Activated naive CD4-positive, alpha-beta T cell treated with anti-CD3 and anti-CD28 coated beads, Interleukin-2, amount 50 U/mL, for 72 hours (primary cell): ENCODE results near the gene FBXO30. TPM values are rescaled to one million over a fixed set of nuclear protein-coding genes. Genes with fewer than 3 reads are reported as not detected.

Source experiments
- ATAC-seq, 2 donors: fragments of 150-1000 bp; cut with Tn5 transposase; 2 replicates each; pipeline ENCODE4 v1.10.0; 2021; ENCODE audit warnings: mild to moderate bottlenecking in 2 of 2, moderate library complexity in 2 of 2
- DNase-seq, 2 donors: peaks; one replicate each; pipeline ENCODE4 v3.0.0; 2021 to 2022; ENCODE audit warnings: low spot score in 2 of 2
- H3K27ac Mint-ChIP-seq, 2 donors: one replicate each; pipeline ENCODE4 v1.8.0; 2022; ENCODE audit warnings: mild to moderate bottlenecking in 2 of 2, mixed read lengths in 2 of 2
- H3K36me3 Mint-ChIP-seq, 2 donors: one replicate each; pipeline ENCODE4 v1.8.0; 2022; ENCODE audit warnings: mixed read lengths in 2 of 2
- H3K9me3 Mint-ChIP-seq, 2 donors: one replicate each; pipeline ENCODE4 v1.8.0; 2022; ENCODE audit warnings: mixed read lengths in 2 of 2
- total RNA-seq, 2 donors: library from RNA; stranded (reverse); gene quantifications; one replicate each; pipeline ENCODE4 v1.2.3, GENCODE V29; 2022

FBXO30 gene
- 1 to 10 TPM; 2.1 to 5.6 TPM for total RNA-seq

GRCh38 chr6:145814501-145815308 lies at the start of gene FBXO30:
FBXO30 (minus strand) TSS chr6:145814795; CDS start chr6:145806405, 8,390 bp downstream.
- ATAC-seq (peak; percentile 89 to 93), DNase-seq (peak; percentile 84 to 88)
- Mint-ChIP-seq H3K9me3 (no peaks in the 10 kb centered on the region), H3K27ac (peak within 1 kb of the TSS; percentile 93), H3K36me3 (peaks cover 6 to 10% of the 10 kb centered on the region in 2 donors)

- Mint-ChIP-seq H3K9me3 (peaks cover 0 to 21% of the 10 kb centered on the region in 2 donors), H3K27ac (no peak overlapping the region), H3K36me3 (peaks cover 16 to 26% of the 10 kb centered on the region in 2 donors)
- no peak for DNase-seq
- ATAC-seq = no peak
Observed at GRCh38 chr6:145863988-145864616, 49.5 kb upstream of the FBXO30 start.

GRCh38 chr6:145863366-145863765 lies 48.8 kb upstream of the FBXO30 start:
- ATAC-seq (no peak), DNase-seq (no peak)
- Mint-ChIP-seq H3K9me3 (peaks cover 0 to 21% of the 10 kb centered on the region in 2 donors), H3K36me3 (peaks cover 16 to 26% of the 10 kb centered on the region in 2 donors), H3K27ac (no peak overlapping the region)

- Mint-ChIP-seq H3K9me3 (peaks cover 0 to 14% of the 10 kb centered on the region in 2 donors), H3K36me3 (peaks cover 16 to 21% of the 10 kb centered on the region in 2 donors), H3K27ac (no peak overlapping the region)
- ATAC-seq = no peak
- DNase-seq = no peak
Observed at GRCh38 chr6:145860562-145860961, 46.0 kb upstream of the FBXO30 start.

GRCh38 chr6:145850671-145851070 lies 36.1 kb upstream of the FBXO30 start:
- Mint-ChIP-seq H3K36me3 (no peaks in the 10 kb centered on the region), H3K9me3 (no peaks in the 10 kb centered on the region), H3K27ac (no peak overlapping the region)
- DNase-seq = no peak
- no peak for ATAC-seq

- Mint-ChIP-seq H3K36me3 (no peaks in the 10 kb centered on the region), H3K27ac (no peak overlapping the region)
Observed at GRCh38 chr6:145848541-145848940, 33.9 kb upstream of the FBXO30 start.

GRCh38 chr6:145845557-145845956 lies 31.0 kb upstream of the FBXO30 start:
- ATAC-seq = no peak
- no peaks in the 10 kb centered on the region for H3K36me3 Mint-ChIP-seq
- no peaks in the 10 kb centered on the region for H3K9me3 Mint-ChIP-seq
- no peak overlapping the region for H3K27ac Mint-ChIP-seq
- no peak for DNase-seq

More at GRCh38 chr6:145848541-145848940, 33.9 kb upstream of the FBXO30 start:
- no peak for ATAC-seq
- no peak for DNase-seq
- H3K9me3 Mint-ChIP-seq = no peaks in the 10 kb centered on the region

- H3K27ac Mint-ChIP-seq = no peak overlapping the region
- ATAC-seq (no peak), DNase-seq (no peak)
- H3K9me3 Mint-ChIP-seq = no peaks in the 10 kb centered on the region
- no peaks in the 10 kb centered on the region for H3K36me3 Mint-ChIP-seq
Observed at GRCh38 chr6:145844933-145845540, 30.4 kb upstream of the FBXO30 start.

- H3K9me3 Mint-ChIP-seq = no peaks in the 10 kb centered on the region
- no peak overlapping the region for H3K27ac Mint-ChIP-seq
- DNase-seq (no peak), ATAC-seq (no peak)
- H3K36me3 Mint-ChIP-seq = no peaks in the 10 kb centered on the region
Observed at GRCh38 chr6:145842693-145843546, 28.3 kb upstream of the FBXO30 start.

- no peaks in the 10 kb centered on the region for H3K36me3 Mint-ChIP-seq
- ATAC-seq = no peak
Observed at GRCh38 chr6:145841668-145842067, 27.1 kb upstream of the FBXO30 start.

GRCh38 chr6:145839653-145840052 lies 25.1 kb upstream of the FBXO30 start:
- DNase-seq = no peak
- Mint-ChIP-seq H3K36me3 (no peaks in the 10 kb centered on the region), H3K9me3 (no peaks in the 10 kb centered on the region), H3K27ac (no peak overlapping the region)
- ATAC-seq = peak; percentile 28 to 38

More at GRCh38 chr6:145841668-145842067, 27.1 kb upstream of the FBXO30 start:
- no peaks in the 10 kb centered on the region for H3K9me3 Mint-ChIP-seq
- DNase-seq = no peak
- H3K27ac Mint-ChIP-seq = no peak overlapping the region

GRCh38 chr6:145838305-145838704 lies 23.7 kb upstream of the FBXO30 start:
- DNase-seq = no peak
- Mint-ChIP-seq H3K36me3 (no peaks in the 10 kb centered on the region), H3K27ac (no peak overlapping the region), H3K9me3 (no peaks in the 10 kb centered on the region)
- ATAC-seq = no peak

- H3K27ac Mint-ChIP-seq = no peak overlapping the region
- peaks cover 0 to 3% of the 10 kb centered on the region in 2 donors for H3K36me3 Mint-ChIP-seq
- no peak for DNase-seq
- no peaks in the 10 kb centered on the region for H3K9me3 Mint-ChIP-seq
- ATAC-seq = no peak
Observed at GRCh38 chr6:145836772-145837171, 22.2 kb upstream of the FBXO30 start.

GRCh38 chr6:145836170-145836569 lies 21.6 kb upstream of the FBXO30 start:
- ATAC-seq (peak; percentile 75 to 76), DNase-seq (no peak)
- Mint-ChIP-seq H3K36me3 (peaks cover 0 to 5% of the 10 kb centered on the region in 2 donors), H3K9me3 (no peaks in the 10 kb centered on the region), H3K27ac (no peak overlapping the region)

GRCh38 chr6:145830612-145831011 lies 16.0 kb upstream of the FBXO30 start:
- DNase-seq (no peak), ATAC-seq (no peak)
- no peak overlapping the region for H3K27ac Mint-ChIP-seq
- peaks cover 0 to 5% of the 10 kb centered on the region in 2 donors for H3K36me3 Mint-ChIP-seq
- no peaks in the 10 kb centered on the region for H3K9me3 Mint-ChIP-seq

GRCh38 chr6:145829950-145830349 lies 15.4 kb upstream of the FBXO30 start:
- Mint-ChIP-seq H3K27ac (no peak overlapping the region), H3K9me3 (no peaks in the 10 kb centered on the region), H3K36me3 (peaks cover 0 to 5% of the 10 kb centered on the region in 2 donors)
- DNase-seq (no peak), ATAC-seq (no peak)
